Fibroblast of peridontal ligament (primary cell): Measurements from ENCODE around the gene TSPAN31.
"Not testable (repeated sequence)": the region's sequence is repeated elsewhere in the genome, so short reads cannot be mapped to it uniquely, and the experiment has no call there.

Experiments used
- DNase-seq: peaks from one replicate; pipeline ENCODE4 v3.0.0-alpha.2; 2010; ENCODE audit errors: extremely low read depth

TSPAN31 gene

GRCh38 chr12:57766464-57767304 is 21.8 kb downstream of the TSPAN31 start, which contains the start of gene CYP27B1:
CYP27B1 (minus strand) TSS chr12:57767078; CDS start chr12:57767041, 37 bp downstream.
- DNase-seq: no peak

- DNase-seq: no peak
These were observed 22.5 kb downstream of the TSPAN31 start for GRCh38 chr12:57767305-57767698.

- DNase-seq: no peak
These were observed 23.0 kb downstream of the TSPAN31 start for GRCh38 chr12:57767876-57768275.

GRCh38 chr12:57769594-57769993 is 24.8 kb downstream of the TSPAN31 start:
- no peak for DNase-seq

- no peak for DNase-seq
These were observed 25.9 kb downstream of the TSPAN31 start for GRCh38 chr12:57770734-57771133.

GRCh38 chr12:57771236-57771872 is 26.5 kb downstream of the TSPAN31 start:
- DNase-seq: peak; percentile 93

GRCh38 chr12:57771873-57772428 is 27.1 kb downstream of the TSPAN31 start, which contains the start of gene METTL1:
METTL1 (minus strand) TSS chr12:57772105; CDS start chr12:57772083, 22 bp downstream.
- DNase-seq: peak; percentile 97

GRCh38 chr12:57772429-57773322 is 27.8 kb downstream of the TSPAN31 start, which contains the start of gene EEF1AKMT3:
EEF1AKMT3 (plus strand) TSS chr12:57772614; CDS start chr12:57772725, 111 bp downstream.
- no peak for DNase-seq

GRCh38 chr12:57774634-57775033 is 29.8 kb downstream of the TSPAN31 start:
- DNase-seq: not testable (repeated sequence)

- no peak for DNase-seq
These were observed 30.2 kb downstream of the TSPAN31 start for GRCh38 chr12:57775044-57775443.

GRCh38 chr12:57775563-57776246 is 30.9 kb downstream of the TSPAN31 start:
- DNase-seq: no peak

GRCh38 chr12:57776247-57776587 is 31.4 kb downstream of the TSPAN31 start:
- DNase-seq: no peak

GRCh38 chr12:57777367-57777766 is 32.5 kb downstream of the TSPAN31 start:
- no peak for DNase-seq

- DNase-seq: no peak
These were observed 33.1 kb downstream of the TSPAN31 start for GRCh38 chr12:57777911-57778310.

GRCh38 chr12:57779736-57780135 is 34.9 kb downstream of the TSPAN31 start:
- DNase-seq: no peak

- DNase-seq: no peak
These were observed 35.6 kb downstream of the TSPAN31 start for GRCh38 chr12:57780284-57780897.

GRCh38 chr12:57781244-57781643 is 36.4 kb downstream of the TSPAN31 start:
- DNase-seq: no peak

GRCh38 chr12:57781801-57782200 is 37.0 kb downstream of the TSPAN31 start:
- DNase-seq: no peak

GRCh38 chr12:57782243-57782607 is 37.4 kb downstream of the TSPAN31 start:
- no peak for DNase-seq

- DNase-seq: peak; percentile 93
These were observed 38.0 kb downstream of the TSPAN31 start, which contains the start of gene TSFM for GRCh38 chr12:57782608-57783465. TSFM (plus strand) TSS chr12:57782787; CDS start chr12:57782802, 15 bp downstream.
